B cell (primary cell): ENCODE results near the gene SLC25A39.

Experiments
- CTCF ChIP-seq: fragments of 200-600 bp; IDR thresholded peaks from one replicate; pipeline ENCODE4 v1.8.0; 2022; ENCODE audit warnings: antibody characterized with exemption, mild to moderate bottlenecking
- EZH2 ChIP-seq: IDR thresholded peaks from 2 replicates; pipeline ENCODE4 v1.6.1; 2012; ENCODE audit warnings: borderline replicate concordance, low read depth, mild to moderate bottlenecking, moderate library complexity, low read length; ENCODE audit not compliant: insufficient read depth, poor library complexity, severe bottlenecking

DNA sequence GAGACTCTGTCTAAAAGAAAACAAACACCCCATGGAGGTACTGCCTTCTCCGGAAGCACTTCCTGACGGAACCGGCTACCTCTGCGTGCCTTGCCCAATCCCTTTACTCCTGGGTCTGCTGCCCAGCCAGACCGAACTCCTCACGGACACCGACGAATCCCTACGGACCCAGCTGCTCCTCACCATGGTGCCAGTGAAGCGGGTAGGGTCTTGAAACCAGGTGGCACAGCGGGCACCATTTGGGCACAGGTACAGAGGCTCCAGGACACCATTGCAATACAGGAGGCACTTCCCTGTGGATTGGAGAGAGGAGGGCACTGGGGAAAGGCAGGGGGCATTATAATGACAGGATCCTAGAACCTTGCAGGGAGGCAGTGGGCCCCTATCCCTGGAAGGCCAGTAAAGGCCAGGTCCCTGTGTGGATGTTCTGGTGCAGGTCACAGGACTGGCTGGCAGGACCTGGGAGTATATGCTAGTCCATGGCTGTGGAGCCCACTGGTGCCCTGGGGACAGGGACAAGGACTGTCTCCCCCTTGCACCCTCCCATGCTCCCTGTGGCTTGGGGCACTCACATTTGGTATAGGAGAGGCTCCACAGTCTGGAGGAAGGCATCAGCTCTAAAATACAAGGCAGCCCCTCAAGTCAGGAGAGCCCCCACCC, 2.3 kb downstream of the SLC25A39 start:
- TF ChIP-seq CTCF (no peak), EZH2 (no peak)
